ENCODE results near the gene FZD7. TPM values are rescaled to one million over a fixed set of nuclear protein-coding genes. Genes with fewer than 3 reads are reported as not detected.
A peak's percentile ranks its signal among the peaks of the same experiment; 100 is the strongest.

Gene FZD7
- total and polyA plus RNA-seq, 2 experiments from 2014 or later: 15.4 to 31.2 TPM

DNA sequence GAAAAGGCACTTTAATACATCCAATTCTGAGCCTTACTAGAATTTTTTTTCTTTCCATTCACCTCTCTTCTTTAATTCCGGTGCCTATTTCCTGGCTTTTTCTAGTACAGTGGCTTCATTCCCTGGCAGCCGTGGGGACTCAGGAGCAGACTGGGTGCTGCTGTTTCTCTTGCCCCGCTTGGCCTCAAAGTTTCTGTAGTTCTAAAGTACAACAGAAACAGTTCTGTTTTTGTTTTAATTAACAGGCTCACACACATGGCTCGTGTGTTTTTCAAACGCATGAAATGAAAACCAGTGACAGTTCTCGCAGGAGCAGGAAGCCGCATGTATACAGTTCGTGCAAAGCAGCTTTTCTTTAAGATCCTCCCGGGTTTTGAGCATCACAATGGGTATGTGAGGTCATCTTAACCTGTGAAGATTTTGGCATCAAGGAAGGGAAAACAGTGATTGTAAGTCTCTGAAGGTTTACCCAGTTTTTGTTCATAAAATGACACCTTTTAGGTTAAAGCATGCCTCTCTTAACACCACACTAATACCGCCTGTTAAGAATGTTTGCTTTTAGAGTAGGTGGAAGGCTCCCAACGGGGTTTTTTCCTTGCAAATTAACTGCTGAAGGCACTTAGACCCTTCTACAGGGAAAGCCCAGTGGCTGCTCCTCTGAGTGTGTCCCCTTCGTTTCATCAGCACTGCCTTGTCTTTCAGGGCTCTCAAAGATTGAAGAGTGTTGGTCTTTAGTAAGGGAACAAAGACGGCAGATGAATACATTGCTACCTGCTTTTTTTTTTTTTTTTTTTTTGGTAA is 5.8 kb downstream of the FZD7 start:
- Histone ChIP-seq H2AFZ (no peak overlapping the region), H3K4me2 (peak overlapping the region; percentile 89), H4K20me1 (ENCODE audit: insufficient read depth, poor library complexity, severe bottlenecking) (peaks cover 29% of the 10 kb centered on the region), H3K27ac (peak overlapping the region; percentile 80), H3K4me3 (no peak overlapping the region), H3K9me3 (ENCODE audit: low read depth) (no peaks in the 10 kb centered on the region), H3K4me1 (ENCODE audit: insufficient read depth) (peaks cover 25% of the 10 kb centered on the region), H3K36me3 (replicated peaks; ENCODE audit: insufficient read depth, low read depth) (no peaks in the 10 kb centered on the region), H3K9me2 (replicated peaks; ENCODE audit: insufficient read depth) (no peaks in the 10 kb centered on the region), H3K27me3 (no peaks in the 10 kb centered on the region), H3K79me2 (peaks cover 44% of the 10 kb centered on the region)
- no peak for DNase-seq (ENCODE audit: low spot score)
- WGBS (ENCODE audit: low lambda C conversion rate, missing lambda C conversion rate): 29% methylated on average over 13 of the region's 13 CpGs
- TF ChIP-seq EZH2phosphoT487 (IDR thresholded peaks at IDR 0.05; ENCODE audit: low read depth, severe bottlenecking, unreplicated experiment) (no peak), EZH2 (IDR thresholded peaks at IDR 0.05; ENCODE audit: borderline replicate concordance) (no peak)
- TF ChIP-seq, protein P1, sequence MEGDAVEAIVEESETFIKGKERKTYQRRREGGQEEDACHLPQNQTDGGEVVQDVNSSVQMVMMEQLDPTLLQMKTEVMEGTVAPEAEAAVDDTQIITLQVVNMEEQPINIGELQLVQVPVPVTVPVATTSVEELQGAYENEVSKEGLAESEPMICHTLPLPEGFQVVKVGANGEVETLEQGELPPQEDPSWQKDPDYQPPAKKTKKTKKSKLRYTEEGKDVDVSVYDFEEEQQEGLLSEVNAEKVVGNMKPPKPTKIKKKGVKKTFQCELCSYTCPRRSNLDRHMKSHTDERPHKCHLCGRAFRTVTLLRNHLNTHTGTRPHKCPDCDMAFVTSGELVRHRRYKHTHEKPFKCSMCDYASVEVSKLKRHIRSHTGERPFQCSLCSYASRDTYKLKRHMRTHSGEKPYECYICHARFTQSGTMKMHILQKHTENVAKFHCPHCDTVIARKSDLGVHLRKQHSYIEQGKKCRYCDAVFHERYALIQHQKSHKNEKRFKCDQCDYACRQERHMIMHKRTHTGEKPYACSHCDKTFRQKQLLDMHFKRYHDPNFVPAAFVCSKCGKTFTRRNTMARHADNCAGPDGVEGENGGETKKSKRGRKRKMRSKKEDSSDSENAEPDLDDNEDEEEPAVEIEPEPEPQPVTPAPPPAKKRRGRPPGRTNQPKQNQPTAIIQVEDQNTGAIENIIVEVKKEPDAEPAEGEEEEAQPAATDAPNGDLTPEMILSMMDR (IDR thresholded peaks at IDR 0.05; ENCODE audit: poor library complexity): no peak

DNA sequence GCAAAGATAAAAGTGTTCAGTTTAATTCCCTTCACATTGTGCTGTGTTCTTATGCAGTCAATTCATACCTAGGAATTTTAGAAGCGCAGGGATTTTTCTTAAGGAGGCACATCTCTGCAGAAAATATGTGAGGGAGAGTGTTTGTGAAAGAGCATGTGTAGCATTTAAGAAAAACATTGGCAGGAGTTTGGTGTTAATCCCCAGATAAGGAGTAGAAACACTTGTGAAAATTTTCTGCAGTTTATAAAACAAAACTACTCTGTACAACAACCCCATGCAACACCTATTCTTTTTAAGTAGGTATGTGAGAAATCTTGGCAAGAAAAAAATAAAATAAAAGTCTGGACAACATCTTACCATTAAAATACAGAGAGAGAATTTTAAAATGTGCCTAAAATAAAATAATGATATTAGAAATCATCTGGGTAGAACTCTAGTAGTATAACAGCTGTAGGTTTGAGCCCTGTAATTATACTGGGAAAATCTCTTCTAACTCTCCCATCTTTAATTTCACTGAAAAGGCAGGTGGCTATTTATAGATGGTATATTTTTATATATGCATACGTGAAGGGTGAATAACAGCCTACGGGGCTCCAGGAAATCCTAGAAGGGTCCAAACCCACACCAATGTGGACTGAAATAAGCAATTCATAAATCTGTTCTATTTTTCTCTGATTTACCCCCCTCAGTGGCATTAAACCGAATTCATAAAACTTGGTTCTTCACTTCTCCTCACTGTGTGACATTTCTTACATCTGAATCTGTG is 6.6 kb downstream of the FZD7 start:
- no peak for TF ChIP-seq EZH2phosphoT487 (IDR thresholded peaks at IDR 0.05; ENCODE audit: low read depth, severe bottlenecking, unreplicated experiment)
- TF ChIP-seq EZH2 (IDR thresholded peaks at IDR 0.05; ENCODE audit: borderline replicate concordance): no peak
- TF ChIP-seq, protein P1 (IDR thresholded peaks at IDR 0.05; ENCODE audit: poor library complexity): no peak
- H3K9me2 ChIP-seq (replicated peaks; ENCODE audit: insufficient read depth): no peaks in the 10 kb centered on the region
- H3K4me2 ChIP-seq: peak overlapping the region; percentile 89
- H3K4me3 ChIP-seq: no peak overlapping the region
- H3K27ac ChIP-seq: no peak overlapping the region
- H4K20me1 ChIP-seq (ENCODE audit: insufficient read depth, poor library complexity, severe bottlenecking): peaks cover 21% of the 10 kb centered on the region
- no peaks in the 10 kb centered on the region for H3K36me3 ChIP-seq (replicated peaks; ENCODE audit: insufficient read depth, low read depth)
- H3K79me2 ChIP-seq: peaks cover 37% of the 10 kb centered on the region
- H3K4me1 ChIP-seq (ENCODE audit: insufficient read depth): peaks cover 25% of the 10 kb centered on the region
- DNase-seq (ENCODE audit: low spot score): no peak
- no peak overlapping the region for H2AFZ ChIP-seq
- no peaks in the 10 kb centered on the region for H3K9me3 ChIP-seq (ENCODE audit: low read depth)
- H3K27me3 ChIP-seq: no peaks in the 10 kb centered on the region
- WGBS (ENCODE audit: low lambda C conversion rate, missing lambda C conversion rate): 71% methylated on average over 4 of the region's 4 CpGs

DNA sequence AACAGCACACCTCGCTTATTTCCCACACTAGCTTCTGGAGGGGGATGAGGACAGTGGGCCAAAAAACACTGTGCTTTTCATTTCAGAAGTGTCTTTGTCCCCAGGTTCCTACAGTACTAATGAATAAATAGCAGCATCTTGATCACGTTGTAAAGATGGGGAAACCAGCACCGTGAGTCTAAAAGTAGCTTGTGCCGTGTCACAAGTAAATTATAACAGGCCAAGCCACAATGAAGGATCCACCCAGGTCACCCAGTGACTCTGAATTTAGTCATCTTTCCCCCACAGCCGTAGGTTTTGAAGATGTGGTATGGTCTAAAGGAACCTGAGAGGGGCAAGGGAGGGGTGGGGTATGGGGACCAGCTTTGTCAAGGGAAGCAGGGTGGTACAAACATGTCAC is 8.8 kb downstream of the FZD7 start:
- Histone ChIP-seq H2AFZ (no peak overlapping the region), H3K9me2 (replicated peaks; ENCODE audit: insufficient read depth) (no peaks in the 10 kb centered on the region), H3K9me3 (ENCODE audit: low read depth) (no peaks in the 10 kb centered on the region), H3K4me3 (no peak overlapping the region), H3K79me2 (peaks cover 15% of the 10 kb centered on the region), H3K4me1 (ENCODE audit: insufficient read depth) (peaks cover 25% of the 10 kb centered on the region), H3K4me2 (no peak overlapping the region), H3K27ac (no peak overlapping the region), H3K27me3 (no peaks in the 10 kb centered on the region), H4K20me1 (ENCODE audit: insufficient read depth, poor library complexity, severe bottlenecking) (peaks cover 6% of the 10 kb centered on the region), H3K36me3 (replicated peaks; ENCODE audit: insufficient read depth, low read depth) (no peaks in the 10 kb centered on the region)
- TF ChIP-seq EZH2phosphoT487 (IDR thresholded peaks at IDR 0.05; ENCODE audit: low read depth, severe bottlenecking, unreplicated experiment) (no peak), EZH2 (IDR thresholded peaks at IDR 0.05; ENCODE audit: borderline replicate concordance) (no peak)
- TF ChIP-seq, protein P1 (IDR thresholded peaks at IDR 0.05; ENCODE audit: poor library complexity): no peak
- no peak for DNase-seq (ENCODE audit: low spot score)
- WGBS (ENCODE audit: low lambda C conversion rate, missing lambda C conversion rate): 92% methylated on average over 5 of the region's 5 CpGs
